OCI-LY3 (cell line): Measurements from ENCODE around the gene CCL20.

Source experiments
- H2AFZ ChIP-seq: fragments of 200-600, 300-600 bp; shearing (Covaris generic); 2 replicates; pipeline ENCODE4 v1.6.0; 2014; ENCODE audit warnings: antibody characterized with exemption, low read depth, low read length
- H3K27ac ChIP-seq: fragments of 200-600, 300-600 bp; sonication (generic); 2 replicates; pipeline ENCODE4 v1.5.1; 2014; ENCODE audit warnings: mild to moderate bottlenecking, low read length, moderate library complexity, mixed read lengths
- H3K27me3 ChIP-seq: fragments of 200-600, 300-600 bp; sonication (generic); 2 replicates; pipeline ENCODE4 v1.6.1; 2014; ENCODE audit warnings: low read depth, low read length, mixed read lengths
- H3K36me3 ChIP-seq: fragments of 200-600, 300-600 bp; sonication (generic); replicated peaks from 2 replicates; pipeline ENCODE3; 2014; ENCODE audit warnings: low read depth, low read length, mixed read lengths
- H3K4me1 ChIP-seq: fragments of 300-600, 200-600 bp; sonication (generic); 2 replicates; pipeline ENCODE4 v1.6.1; 2014; ENCODE audit warnings: low read length, mixed read lengths
- H3K4me2 ChIP-seq: fragments of 200-600, 300-600 bp; sonication (generic); 2 replicates; pipeline ENCODE4 v1.6.1; 2014; ENCODE audit warnings: low read length, mixed read lengths
- H3K4me3 ChIP-seq: fragments of 300-600, 200-600 bp; sonication (generic); 2 replicates; pipeline ENCODE4 v1.5.1; 2014; ENCODE audit warnings: antibody characterized with exemption, mild to moderate bottlenecking, low read length, moderate library complexity
- H3K79me2 ChIP-seq: fragments of 300-600, 200-600 bp; shearing (Covaris generic); 2 replicates; pipeline ENCODE4 v1.6.1; 2014; ENCODE audit warnings: mild to moderate bottlenecking, low read length, mixed read lengths
- H3K9ac ChIP-seq: fragments of 300-600, 200-600 bp; shearing (Covaris generic); 2 replicates; pipeline ENCODE4 v1.6.0; 2014; ENCODE audit warnings: mild to moderate bottlenecking, low read length, moderate library complexity
- H3K9me3 ChIP-seq: fragments of 200-600, 300-600 bp; shearing (Covaris generic); 2 replicates; pipeline ENCODE4 v1.6.1; 2014; ENCODE audit warnings: low read length, mixed read lengths; ENCODE audit not compliant: insufficient read depth
- H4K20me1 ChIP-seq: fragments of 200-600, 300-600 bp; sonication (generic); 2 replicates; pipeline ENCODE4 v1.6.1; 2016; ENCODE audit warnings: low read length, mixed read lengths; ENCODE audit not compliant: insufficient read depth
- CTCF ChIP-seq: fragments of 200-600, 300-600 bp; sonication (generic); IDR thresholded peaks from 2 replicates; pipeline ENCODE4 v1.5.1; 2014; ENCODE audit warnings: antibody characterized with exemption, low read length, low read depth
- EZH2phosphoT487 ChIP-seq: fragments of 200-600 bp; shearing (Covaris generic); IDR thresholded peaks from 2 replicates; pipeline ENCODE4 v1.6.1; 2018; ENCODE audit warnings: antibody characterized with exemption, mixed run types, low read depth

Gene CCL20

GRCh38 chr2:227827143-227827542, 13.5 kb downstream of the CCL20 start:
- Histone ChIP-seq H3K79me2 (no peaks in the 10 kb centered on the region), H4K20me1 (no peaks in the 10 kb centered on the region), H3K36me3 (no peaks in the 10 kb centered on the region), H3K4me2 (no peak overlapping the region), H3K9me3 (no peaks in the 10 kb centered on the region), H2AFZ (no peak overlapping the region), H3K9ac (no peak overlapping the region), H3K27ac (no peak overlapping the region), H3K4me3 (no peak overlapping the region), H3K4me1 (no peaks in the 10 kb centered on the region), H3K27me3 (no peaks in the 10 kb centered on the region; the same call in 1 of the 2 replicates)
- TF ChIP-seq CTCF: no peak
- TF ChIP-seq EZH2phosphoT487: no peak

GRCh38 chr2:227828477-227828912, 14.9 kb downstream of the CCL20 start:
- Histone ChIP-seq H3K27me3 (no peaks in the 10 kb centered on the region; the same call in 1 of the 2 replicates), H4K20me1 (no peaks in the 10 kb centered on the region), H3K79me2 (no peaks in the 10 kb centered on the region), H3K9me3 (no peaks in the 10 kb centered on the region), H2AFZ (no peak overlapping the region), H3K27ac (no peak overlapping the region), H3K4me1 (no peaks in the 10 kb centered on the region), H3K4me2 (no peak overlapping the region), H3K9ac (no peak overlapping the region), H3K4me3 (no peak overlapping the region), H3K36me3 (no peaks in the 10 kb centered on the region)
- no peak for TF ChIP-seq CTCF
- no peak for TF ChIP-seq EZH2phosphoT487

DNA sequence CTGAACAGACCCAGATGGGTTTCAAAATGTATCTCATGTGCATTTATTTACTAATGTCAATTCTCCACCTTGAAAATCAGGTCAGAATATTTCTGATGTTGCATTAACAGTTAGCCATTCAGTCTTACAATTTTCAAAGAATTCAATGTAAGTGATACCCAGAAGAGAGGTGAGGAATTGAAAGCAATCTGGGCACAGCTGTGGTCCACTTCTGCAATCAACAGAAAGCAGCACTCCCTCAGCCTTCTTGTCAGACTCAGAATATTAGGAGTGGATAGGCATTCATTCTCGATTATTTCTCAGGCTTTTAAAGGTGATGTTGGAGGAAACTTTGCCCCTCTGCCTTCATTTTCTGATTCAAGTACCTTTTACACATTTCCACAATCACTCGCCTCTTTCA, 15.7 kb downstream of the CCL20 start:
- Histone ChIP-seq H3K4me3 (no peak overlapping the region), H3K9me3 (no peaks in the 10 kb centered on the region), H3K9ac (no peak overlapping the region), H4K20me1 (no peaks in the 10 kb centered on the region), H3K4me2 (no peak overlapping the region), H3K27me3 (no peaks in the 10 kb centered on the region; the same call in 1 of the 2 replicates), H3K36me3 (no peaks in the 10 kb centered on the region), H3K4me1 (no peaks in the 10 kb centered on the region), H3K27ac (no peak overlapping the region), H3K79me2 (no peaks in the 10 kb centered on the region), H2AFZ (no peak overlapping the region)
- no peak for TF ChIP-seq EZH2phosphoT487
- TF ChIP-seq CTCF: no peak

GRCh38 chr2:227834423-227834822, 20.8 kb downstream of the CCL20 start:
- Histone ChIP-seq H3K9me3 (no peaks in the 10 kb centered on the region), H3K4me1 (no peaks in the 10 kb centered on the region), H3K27me3 (no peaks in the 10 kb centered on the region), H3K36me3 (no peaks in the 10 kb centered on the region), H3K4me3 (no peak overlapping the region), H3K27ac (no peak overlapping the region), H3K79me2 (no peaks in the 10 kb centered on the region), H3K4me2 (no peak overlapping the region), H2AFZ (no peak overlapping the region), H3K9ac (no peak overlapping the region), H4K20me1 (no peaks in the 10 kb centered on the region)
- TF ChIP-seq EZH2phosphoT487: no peak
- TF ChIP-seq CTCF: no peak
